GM10266 (cell line): Measurements from ENCODE around the gene PCYOX1L.
A peak's percentile ranks its signal among the peaks of the same experiment; 100 is the strongest.

Source experiments
- DNase-seq: peaks from one replicate; pipeline ENCODE4 v3.0.0; 2012; ENCODE audit errors: extremely low spot score
- CTCF ChIP-seq: IDR thresholded peaks from 2 replicates; pipeline ENCODE4 v1.5.1; 2012; ENCODE audit warnings: mild to moderate bottlenecking, low read depth; ENCODE audit not compliant: control insufficient read depth, insufficient read depth; ENCODE audit errors: missing control alignments

PCYOX1L gene

GRCh38 chr5:149340920-149341319, 16.9 kb upstream of the PCYOX1L start:
- DNase-seq, result no peak
- TF ChIP-seq CTCF, result no peak

GRCh38 chr5:149341876-149342275, 16.0 kb upstream of the PCYOX1L start:
- no peak for DNase-seq
- no peak for TF ChIP-seq CTCF

DNA sequence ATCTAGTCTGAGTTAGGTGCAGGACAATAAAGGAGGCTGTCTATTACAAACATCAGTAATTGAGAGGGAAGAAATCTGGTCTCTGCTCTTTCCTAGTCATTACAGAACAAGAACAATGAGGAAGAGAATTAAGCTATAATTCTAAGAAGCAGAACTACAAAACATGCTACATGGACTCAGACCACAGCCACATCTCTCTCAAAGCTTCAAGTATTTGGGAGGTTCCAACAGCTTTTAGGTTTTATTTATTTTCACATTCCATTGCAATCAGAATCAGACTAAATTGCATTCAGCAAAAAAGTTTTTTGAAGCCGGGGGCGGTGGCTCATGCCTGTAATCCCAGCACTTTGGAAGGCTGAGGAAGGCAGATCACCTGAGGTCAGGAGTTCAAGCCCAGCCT, 13.7 kb upstream of the PCYOX1L start:
- no peak for DNase-seq
- TF ChIP-seq CTCF, result no peak

DNA sequence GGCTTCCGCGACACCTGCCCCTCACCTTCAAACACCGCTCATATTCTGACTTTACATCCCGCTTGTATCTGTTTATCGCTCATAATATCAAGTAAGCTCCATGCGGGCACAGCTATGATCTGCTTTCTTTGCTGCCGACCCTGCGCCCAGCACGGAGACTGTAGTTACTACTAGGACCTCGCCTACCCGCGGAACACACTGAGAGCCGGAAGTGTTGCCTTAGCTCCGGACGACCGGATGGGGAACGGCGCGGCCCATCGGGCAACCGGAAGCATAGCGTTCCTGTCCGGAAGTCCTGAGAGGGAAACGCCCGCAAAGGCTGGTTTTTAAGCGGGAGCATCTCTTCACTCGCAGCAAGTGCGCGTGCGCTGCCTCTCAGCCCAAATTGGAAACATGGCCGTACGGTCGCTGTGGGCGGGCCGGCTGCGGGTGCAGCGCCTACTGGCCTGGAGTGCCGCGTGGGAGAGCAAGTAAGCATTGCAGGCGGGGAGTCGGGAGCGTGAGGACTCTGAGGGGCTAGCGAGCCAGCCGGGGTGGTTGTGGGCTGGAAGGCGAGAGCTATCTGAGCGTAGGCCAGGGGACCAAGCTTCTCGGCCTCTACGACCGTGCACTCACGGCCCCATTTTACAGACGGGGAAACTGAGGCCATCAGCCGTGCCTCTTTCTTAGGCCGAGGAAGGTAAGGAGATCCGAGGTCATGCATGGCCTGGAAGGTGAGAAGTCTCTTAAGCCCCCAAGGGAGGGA, 12.5 kb upstream of the PCYOX1L start, which contains the start of gene GRPEL2:
TSS of gene GRPEL2 (plus strand) at position 353 of the 745 bp plus-strand sequence. CDS start at position 394, 41 bp downstream.
- peak; percentile 90 for DNase-seq
- no peak for TF ChIP-seq CTCF

GRCh38 chr5:149345892-149346222, 12.0 kb upstream of the PCYOX1L start:
- no peak for DNase-seq
- TF ChIP-seq CTCF, result no peak

GRCh38 chr5:149348518-149348917, 9.3 kb upstream of the PCYOX1L start:
- TF ChIP-seq CTCF, result no peak
- no peak for DNase-seq

DNA sequence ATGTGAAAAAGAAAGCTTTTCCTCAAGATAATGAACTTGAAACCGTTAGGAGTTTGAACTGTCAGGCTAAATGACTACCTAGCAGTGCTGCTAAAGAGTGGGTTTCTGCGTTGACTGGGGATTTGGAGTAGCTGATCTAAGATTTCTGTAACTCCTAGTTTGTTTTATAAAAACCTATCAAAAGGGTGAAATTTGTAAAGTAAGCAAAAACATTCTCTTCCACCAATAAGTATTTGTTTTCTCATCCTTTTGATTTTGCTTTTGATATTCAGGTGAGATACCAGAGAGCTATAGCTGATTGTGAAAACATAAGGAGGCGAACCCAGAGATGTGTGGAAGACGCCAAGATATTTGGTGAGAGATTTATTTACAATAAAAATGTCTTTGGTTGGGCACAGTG, 8.5 kb upstream of the PCYOX1L start:
- TF ChIP-seq CTCF, result no peak

More for the DNA sequence above, 8.5 kb upstream of the PCYOX1L start:
- DNase-seq, result no peak
